Measurements from ENCODE around the gene PHF21A. TPM values are rescaled to one million over a fixed set of nuclear protein-coding genes. Genes with fewer than 3 reads are reported as not detected.

PHF21A gene
- polyA plus RNA-seq, 3 donors, result 6.2 to 95.2 (median 14.0) TPM

DNA sequence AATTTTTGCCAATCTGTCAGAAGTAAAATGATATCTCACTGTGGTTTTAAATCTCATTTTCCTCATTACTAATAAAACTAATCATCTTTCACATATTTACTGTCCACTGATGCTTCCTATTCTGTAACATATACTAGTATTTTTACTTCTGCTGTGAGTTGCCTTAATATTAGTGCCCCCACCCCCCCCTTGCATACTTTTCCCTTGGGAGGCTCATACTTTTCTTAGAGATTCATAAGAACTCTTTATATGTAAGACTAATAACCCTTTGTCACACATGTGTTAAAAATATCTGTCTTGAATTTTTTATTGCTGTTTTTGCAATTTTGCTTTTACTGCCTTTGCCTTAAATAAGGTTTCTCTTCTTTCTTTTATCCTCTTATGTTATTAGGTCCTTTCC, 87.2 kb downstream of the PHF21A start:
- H4K20me1 ChIP-seq (ENCODE audit: insufficient read depth, low read length), result peaks cover 98% of the 10 kb centered on the region
- H2AFZ ChIP-seq (ENCODE audit: insufficient read depth, low read depth, low read length, poor library complexity, severe bottlenecking), result no peak overlapping the region
- no peaks in the 10 kb centered on the region for H3K4me1 Mint-ChIP-seq
- peaks cover 5% of the 10 kb centered on the region for H3K79me2 ChIP-seq (ENCODE audit: insufficient read depth, low read length)
- no peaks in the 10 kb centered on the region for H3K4me1 ChIP-seq (ENCODE audit: control insufficient read depth in 1 of 2, insufficient read depth in 2 of 2, low read length in 2 of 2)
- no peak overlapping the region for H3K4me3 ChIP-seq (replicated peaks in 1 of 3; ENCODE audit: low read depth in 2 of 3, low read length in 3 of 3)
- H3K36me3 Mint-ChIP-seq, result peaks cover 22 to 28% of the 10 kb centered on the region in 2 donors
- no peaks in the 10 kb centered on the region for H3K9me3 ChIP-seq (replicated peaks in 1 of 2; ENCODE audit: control insufficient read depth in 1 of 2, insufficient read depth in 1 of 2, low read length in 2 of 2)
- no peaks in the 10 kb centered on the region for H3K9me3 Mint-ChIP-seq
- TF ChIP-seq, protein P1, sequence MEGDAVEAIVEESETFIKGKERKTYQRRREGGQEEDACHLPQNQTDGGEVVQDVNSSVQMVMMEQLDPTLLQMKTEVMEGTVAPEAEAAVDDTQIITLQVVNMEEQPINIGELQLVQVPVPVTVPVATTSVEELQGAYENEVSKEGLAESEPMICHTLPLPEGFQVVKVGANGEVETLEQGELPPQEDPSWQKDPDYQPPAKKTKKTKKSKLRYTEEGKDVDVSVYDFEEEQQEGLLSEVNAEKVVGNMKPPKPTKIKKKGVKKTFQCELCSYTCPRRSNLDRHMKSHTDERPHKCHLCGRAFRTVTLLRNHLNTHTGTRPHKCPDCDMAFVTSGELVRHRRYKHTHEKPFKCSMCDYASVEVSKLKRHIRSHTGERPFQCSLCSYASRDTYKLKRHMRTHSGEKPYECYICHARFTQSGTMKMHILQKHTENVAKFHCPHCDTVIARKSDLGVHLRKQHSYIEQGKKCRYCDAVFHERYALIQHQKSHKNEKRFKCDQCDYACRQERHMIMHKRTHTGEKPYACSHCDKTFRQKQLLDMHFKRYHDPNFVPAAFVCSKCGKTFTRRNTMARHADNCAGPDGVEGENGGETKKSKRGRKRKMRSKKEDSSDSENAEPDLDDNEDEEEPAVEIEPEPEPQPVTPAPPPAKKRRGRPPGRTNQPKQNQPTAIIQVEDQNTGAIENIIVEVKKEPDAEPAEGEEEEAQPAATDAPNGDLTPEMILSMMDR (IDR thresholded peaks at IDR 0.05), result no peak
- H3K9ac ChIP-seq (ENCODE audit: insufficient read depth, low read length, poor library complexity, severe bottlenecking), result no peak overlapping the region
- no peaks in the 10 kb centered on the region for H3K27me3 Mint-ChIP-seq (ENCODE audit: low read depth in 3 of 3)
- peaks cover 9 to 48% of the 10 kb centered on the region in 2 donors for H3K36me3 ChIP-seq (replicated peaks in 1 of 2; ENCODE audit: control insufficient read depth in 1 of 2, insufficient read depth in 2 of 2, low read length in 2 of 2)
- no peak overlapping the region for H3K27ac Mint-ChIP-seq
- H3K4me3 Mint-ChIP-seq, result no peak overlapping the region
- no peak overlapping the region for H3K4me2 ChIP-seq (replicated peaks; ENCODE audit: extremely low read depth, low read length, poor library complexity, severe bottlenecking)
- no peak for DNase-seq
- no peak overlapping the region for H3K27ac ChIP-seq (ENCODE audit: low read depth in 1 of 2, low read length in 2 of 2)
- intact Hi-C loops (cut with micrococcal nuclease), result no loop called here
- no peaks in the 10 kb centered on the region for H3K27me3 ChIP-seq (ENCODE audit: control insufficient read depth in 2 of 2, insufficient read depth in 2 of 2, low read length in 2 of 2)

DNA sequence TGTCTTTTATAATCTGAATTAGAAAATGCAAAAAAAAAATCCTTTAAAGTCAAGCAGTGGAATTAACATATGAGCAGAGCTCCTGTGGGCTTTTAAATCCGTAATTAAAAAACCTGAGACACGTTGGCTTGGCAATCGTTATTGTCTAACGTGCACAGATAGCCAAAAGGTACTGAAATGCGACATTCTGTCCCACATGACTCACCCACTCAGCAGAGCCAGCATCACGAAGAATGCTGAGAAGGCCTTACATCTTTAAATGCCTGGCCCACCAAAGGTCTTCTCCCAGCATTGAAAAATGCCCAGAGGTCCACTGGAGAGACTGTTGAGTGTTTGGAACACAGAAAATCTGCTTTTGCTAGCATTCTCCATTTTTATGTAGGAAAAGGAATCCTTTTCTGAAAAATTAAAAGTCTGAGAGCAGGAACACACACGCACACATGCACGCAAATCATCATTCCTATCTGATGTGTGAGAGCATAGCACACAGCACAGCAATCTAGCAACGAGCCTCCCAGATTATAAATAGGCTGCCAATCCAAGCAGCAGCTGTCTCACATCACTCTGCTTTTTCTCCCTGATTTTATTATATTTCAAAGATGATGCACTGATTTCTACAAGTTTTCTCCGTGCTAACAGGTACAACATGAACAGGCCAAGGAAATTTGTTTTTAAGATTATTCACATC, 94.5 kb downstream of the PHF21A start:
- Mint-ChIP-seq H3K9me3 (no peaks in the 10 kb centered on the region), H3K27ac (peak overlapping the region in 1 of 7 donors; percentile 27), H3K27me3 (ENCODE audit: low read depth in 3 of 3) (peaks cover 0 to 2% (median 0%) of the 10 kb centered on the region in 3 donors), H3K4me1 (no peaks in the 10 kb centered on the region), H3K36me3 (peaks cover 24 to 25% of the 10 kb centered on the region in 2 donors), H3K4me3 (no peak overlapping the region)
- TF ChIP-seq, protein P1 (IDR thresholded peaks at IDR 0.05), result no peak
- Histone ChIP-seq H3K79me2 (ENCODE audit: insufficient read depth, low read length) (peaks cover 25% of the 10 kb centered on the region), H3K4me3 (replicated peaks in 1 of 3; ENCODE audit: low read depth in 2 of 3, low read length in 3 of 3) (no peak overlapping the region), H3K9me3 (replicated peaks in 1 of 2; ENCODE audit: control insufficient read depth in 1 of 2, insufficient read depth in 1 of 2, low read length in 2 of 2) (no peaks in the 10 kb centered on the region), H3K27ac (ENCODE audit: low read depth in 1 of 2, low read length in 2 of 2) (no peak overlapping the region), H3K36me3 (replicated peaks in 1 of 2; ENCODE audit: control insufficient read depth in 1 of 2, insufficient read depth in 2 of 2, low read length in 2 of 2) (peaks cover 9 to 44% of the 10 kb centered on the region in 2 donors), H4K20me1 (ENCODE audit: insufficient read depth, low read length) (peaks cover 96% of the 10 kb centered on the region), H2AFZ (ENCODE audit: insufficient read depth, low read depth, low read length, poor library complexity, severe bottlenecking) (no peak overlapping the region), H3K4me2 (replicated peaks; ENCODE audit: extremely low read depth, low read length, poor library complexity, severe bottlenecking) (no peak overlapping the region), H3K9ac (ENCODE audit: insufficient read depth, low read length, poor library complexity, severe bottlenecking) (no peak overlapping the region), H3K27me3 (ENCODE audit: control insufficient read depth in 2 of 2, insufficient read depth in 2 of 2, low read length in 2 of 2) (no peaks in the 10 kb centered on the region), H3K4me1 (ENCODE audit: control insufficient read depth in 1 of 2, insufficient read depth in 2 of 2, low read length in 2 of 2) (no peaks in the 10 kb centered on the region)
- 97% methylated on average over 8 of the region's 10 CpGs for WGBS (ENCODE audit: insufficient coverage)
- intact Hi-C loops (cut with micrococcal nuclease), result no loop called here
- no peak for DNase-seq

Measured in CD14-positive monocyte (primary cell).